Gastroesophageal sphincter (tissue), 4 donors: ENCODE measurements around the gene CPSF3. TPM values are rescaled to one million over a fixed set of nuclear protein-coding genes. Genes with fewer than 3 reads are reported as not detected.
A peak's percentile ranks its signal among the peaks of the same experiment; 100 is the strongest.

Source experiments
- ATAC-seq: fragments of 150-250 bp; one replicate; pipeline ENCODE4 v1.9.1; 2016; ENCODE audit warnings: mild to moderate bottlenecking, moderate library complexity
- H3K27ac ChIP-seq, 4 donors: fragments of 200-600 bp; sonication (generic) in 3 of 4; 1 replicate in 3 of 4; 2 replicates in 1 of 4; pipeline ENCODE4 v1.5.1; 2016 to 2019
- H3K27me3 ChIP-seq: fragments of 200-600 bp; sonication (generic); one replicate; pipeline ENCODE4 v1.5.1; 2019
- H3K36me3 ChIP-seq, 2 donors: fragments of 200-600 bp; sonication (generic); one replicate each; pipeline ENCODE4 v1.5.1; 2019; ENCODE audit warnings: control low read depth in 1 of 2
- H3K4me1 ChIP-seq, 3 donors: fragments of 200-600 bp; sonication (generic); 1 replicate in 2 of 3; 2 replicates in 1 of 3; pipeline ENCODE4 v1.5.1; 2016 to 2019; ENCODE audit warnings: control low read depth in 2 of 3
- H3K4me3 ChIP-seq, 2 donors: fragments of 200-600 bp; sonication (generic); one replicate each; pipeline ENCODE4 v1.5.1; 2019; ENCODE audit warnings: mild to moderate bottlenecking in 1 of 2, moderate library complexity in 1 of 2
- H3K9me3 ChIP-seq, 3 donors: fragments of 200-600 bp; sonication (generic); one replicate each; pipeline ENCODE4 v1.5.1; 2017 to 2019; ENCODE audit warnings: control low read depth in 2 of 3
- CTCF ChIP-seq, 4 experiments: fragments of 200-600 bp in 2 of 4; fragments of 450-650 bp in 2 of 4; sonication (generic) in 1 of 4; IDR thresholded peaks; one replicate each; pipeline ENCODE4 v1.5.1; 2017 to 2019; ENCODE audit warnings: antibody characterized with exemption in 4 of 4, mild to moderate bottlenecking in 2 of 4, moderate library complexity in 2 of 4
- EP300 ChIP-seq: sonication (generic); formaldehyde crosslinking; IDR thresholded peaks from one replicate; pipeline ENCODE4 v1.6.1; 2017; ENCODE audit warnings: antibody characterized with exemption, mild to moderate bottlenecking
- POLR2A ChIP-seq, 2 donors: fragments of 450-650 bp; IDR thresholded peaks; one replicate each; pipeline ENCODE4 v1.6.1; 2017; ENCODE audit warnings: antibody characterized with exemption in 2 of 2, mild to moderate bottlenecking in 2 of 2, moderate library complexity in 1 of 2
- POLR2AphosphoS5 ChIP-seq: sonication (generic); formaldehyde crosslinking; IDR thresholded peaks from one replicate; pipeline ENCODE4 v1.6.1; 2017; ENCODE audit warnings: antibody characterized with exemption
- WGBS, 2 donors: methylation state at CpG; one replicate each; pipeline ENCODE4 v1.1.5; 2018; ENCODE audit warnings: low coverage in 1 of 2; 5-methylcytosine and 5-hydroxymethylcytosine counted together
- total RNA-seq, 4 donors: library from RNA; depleted of rRNA; stranded (reverse); fragments of >200 nt; gene quantifications; one replicate each; pipeline ENCODE4 v1.1.0, GENCODE V29; 2016

The CPSF3 gene
- total RNA-seq, 4 donors from 2014 or later, result 18.0 to 27.0 (median 26.1) TPM

- peaks cover 0 to 38% (median 17%) of the 10 kb centered on the region in 3 donors for H3K4me1 ChIP-seq
- TF ChIP-seq POLR2A (IDR thresholded peaks at IDR 0.05), result no peak
- TF ChIP-seq POLR2AphosphoS5, result no peak
- no peak for TF ChIP-seq CTCF (IDR thresholded peaks at IDR 0.05)
- TF ChIP-seq EP300, result no peak
- H3K4me3 ChIP-seq, result no peak overlapping the region
- no peak overlapping the region for H3K27ac ChIP-seq
- peaks cover 0 to 35% of the 10 kb centered on the region in 2 donors for H3K36me3 ChIP-seq
- H3K27me3 ChIP-seq, result no peaks in the 10 kb centered on the region
- ATAC-seq, result no peak
- 93 to 97% methylated on average over 3 of the region's 4 CpGs for WGBS, 2 donors
- H3K9me3 ChIP-seq, result no peaks in the 10 kb centered on the region
Measured at GRCh38 chr2:9418746-9419145, 4.7 kb upstream of the CPSF3 start.

- Histone ChIP-seq H3K9me3 (no peaks in the 10 kb centered on the region), H3K27ac (no peak overlapping the region), H3K4me3 (no peak overlapping the region), H3K36me3 (peaks cover 0 to 30% of the 10 kb centered on the region in 2 donors), H3K4me1 (peaks cover 0 to 46% (median 21%) of the 10 kb centered on the region in 3 donors), H3K27me3 (no peaks in the 10 kb centered on the region)
- WGBS, 2 donors, result 84 to 100% methylated on average over 2 to 3 of the region's 3 CpGs
- TF ChIP-seq POLR2A (IDR thresholded peaks at IDR 0.05), result no peak
- no peak for ATAC-seq
Measured at GRCh38 chr2:9419541-9419940, 3.9 kb upstream of the CPSF3 start.

- Histone ChIP-seq H3K4me3 (no peak overlapping the region), H3K4me1 (peaks cover 0 to 55% (median 26%) of the 10 kb centered on the region in 3 donors), H3K36me3 (peaks cover 0 to 25% of the 10 kb centered on the region in 2 donors), H3K9me3 (no peaks in the 10 kb centered on the region), H3K27me3 (no peaks in the 10 kb centered on the region), H3K27ac (no peak overlapping the region)
- WGBS, 2 donors, result 77 to 80% methylated on average over 8 to 10 of the region's 10 CpGs
- ATAC-seq, result no peak
- TF ChIP-seq POLR2A (IDR thresholded peaks at IDR 0.05), result no peak
- TF ChIP-seq EP300, result no peak
- no peak for TF ChIP-seq CTCF (IDR thresholded peaks at IDR 0.05)
- no peak for TF ChIP-seq POLR2AphosphoS5
Measured at GRCh38 chr2:9420495-9420894, 3.0 kb upstream of the CPSF3 start.

- H3K4me1 ChIP-seq, result peaks cover 0 to 56% (median 26%) of the 10 kb centered on the region in 3 donors
- no peak for ATAC-seq
- no peak for TF ChIP-seq EP300
- TF ChIP-seq CTCF (IDR thresholded peaks at IDR 0.05), result no peak
- TF ChIP-seq POLR2A (IDR thresholded peaks at IDR 0.05), result no peak
- TF ChIP-seq POLR2AphosphoS5, result no peak
- peak overlapping the region; percentile 77 to 96 (median 93) for H3K27ac ChIP-seq
- peaks cover 0 to 6% of the 10 kb centered on the region in 2 donors for H3K36me3 ChIP-seq
- WGBS, 2 donors, result 9% methylated on average over 4 of the region's 42 CpGs; no CpG with 5 or more reads in 1 of the 2 donors
- H3K27me3 ChIP-seq, result no peaks in the 10 kb centered on the region
- peak overlapping the region; percentile 54 to 88 for H3K4me3 ChIP-seq
- no peaks in the 10 kb centered on the region for H3K9me3 ChIP-seq
Measured at GRCh38 chr2:9422321-9423099, 944 bp upstream of the CPSF3 start.

GRCh38 chr2:9423922-9424272 lies 443 bp downstream of the CPSF3 start:
- H3K9me3 ChIP-seq, result no peaks in the 10 kb centered on the region
- peak overlapping the region; percentile 54 to 88 for H3K4me3 ChIP-seq
- no peak for ATAC-seq
- H3K4me1 ChIP-seq, result peaks cover 0 to 56% (median 26%) of the 10 kb centered on the region in 3 donors
- H3K27ac ChIP-seq, result peak overlapping the region; percentile 30 to 96 (median 93)
- 0% methylated on average over 7 to 12 of the region's 21 CpGs for WGBS, 2 donors
- H3K27me3 ChIP-seq, result no peaks in the 10 kb centered on the region
- peaks cover 0 to 3% of the 10 kb centered on the region in 2 donors for H3K36me3 ChIP-seq
- TF ChIP-seq EP300 (no peak), POLR2AphosphoS5 (no peak), POLR2A (IDR thresholded peaks at IDR 0.05) (no peak), CTCF (IDR thresholded peaks at IDR 0.05) (no peak)
